ENCODE results near the gene SNRPB.

Gene SNRPB

DNA sequence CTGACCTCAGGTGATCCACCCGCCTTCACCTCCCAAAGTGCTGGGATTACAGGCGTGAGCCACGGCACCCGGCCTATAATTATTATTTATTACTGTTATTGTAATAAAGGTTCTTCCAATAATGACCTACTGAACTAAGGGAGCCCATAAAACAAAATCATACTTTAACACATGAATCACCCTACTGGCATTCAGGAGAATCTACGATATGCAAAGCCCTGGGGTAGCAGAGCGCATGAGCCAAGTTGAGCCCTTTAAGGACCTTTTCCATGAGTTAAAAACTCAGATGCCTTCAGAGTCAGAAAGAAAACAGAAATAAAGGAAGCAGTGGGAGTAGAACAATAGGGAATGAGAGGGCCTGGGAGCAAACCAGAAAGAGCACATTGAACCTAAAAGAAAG, 41.5 kb downstream of the SNRPB start:
- no peak for DNase-seq (ENCODE audit: low read depth)

DNA sequence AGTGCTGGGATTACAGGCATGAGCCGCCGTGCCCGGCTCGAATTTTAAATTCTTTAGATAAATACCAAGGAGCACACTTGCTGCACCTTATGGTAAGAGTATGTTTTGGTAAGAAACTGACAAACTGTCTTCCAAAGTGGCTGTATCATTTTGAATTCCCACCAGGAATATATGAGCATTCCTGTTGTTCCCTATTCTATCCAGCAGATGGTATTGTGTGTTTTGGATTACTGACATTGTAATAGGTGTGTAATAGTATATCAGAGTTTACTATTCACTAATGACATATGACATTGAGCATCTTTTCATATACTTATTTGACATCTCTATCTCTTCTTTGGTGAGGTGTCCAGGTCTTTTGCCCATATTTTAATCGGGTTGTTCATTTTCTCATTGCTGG, 49.3 kb downstream of the SNRPB start:
- no peak for DNase-seq (ENCODE audit: low read depth)

DNA sequence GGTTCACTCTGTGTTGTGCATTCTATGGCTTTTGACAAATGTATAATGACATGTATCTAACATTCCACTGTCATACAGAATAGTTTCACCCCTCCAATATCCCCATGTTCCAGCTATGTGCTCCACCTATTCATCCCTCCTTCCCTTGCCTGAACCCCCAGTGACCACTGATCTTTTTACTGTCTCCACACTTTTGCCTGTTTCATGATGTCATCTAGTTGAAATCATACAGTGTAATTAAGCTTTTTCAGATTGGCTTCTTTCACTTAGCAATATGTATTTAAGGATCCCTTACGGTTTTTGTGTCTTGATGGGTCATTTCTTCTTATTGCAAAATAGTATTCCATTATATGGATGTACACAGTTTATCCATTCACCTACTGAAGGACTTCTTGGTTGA, 50.1 kb downstream of the SNRPB start:
- DNase-seq (ENCODE audit: low read depth) = no peak

DNA sequence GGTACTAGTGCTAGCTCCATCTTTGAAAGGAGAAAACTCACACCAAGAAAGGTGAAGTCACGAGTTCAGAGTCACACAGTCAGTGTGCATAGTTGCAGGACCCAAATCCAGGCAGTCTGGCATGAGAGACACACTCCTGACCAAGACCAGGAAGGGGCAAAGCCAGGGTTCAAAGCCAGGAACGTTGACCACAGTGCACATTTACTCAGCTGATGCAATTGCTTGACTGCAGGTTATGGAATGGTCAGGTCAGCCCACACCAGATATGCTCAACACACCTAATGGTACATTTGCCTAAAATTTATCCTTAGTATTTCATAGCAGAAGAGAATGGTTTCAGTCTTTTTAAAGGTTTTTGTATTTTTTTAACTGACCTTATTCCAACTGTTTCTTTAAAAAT, 52.2 kb downstream of the SNRPB start:
- no peak for DNase-seq (ENCODE audit: low read depth)

DNA sequence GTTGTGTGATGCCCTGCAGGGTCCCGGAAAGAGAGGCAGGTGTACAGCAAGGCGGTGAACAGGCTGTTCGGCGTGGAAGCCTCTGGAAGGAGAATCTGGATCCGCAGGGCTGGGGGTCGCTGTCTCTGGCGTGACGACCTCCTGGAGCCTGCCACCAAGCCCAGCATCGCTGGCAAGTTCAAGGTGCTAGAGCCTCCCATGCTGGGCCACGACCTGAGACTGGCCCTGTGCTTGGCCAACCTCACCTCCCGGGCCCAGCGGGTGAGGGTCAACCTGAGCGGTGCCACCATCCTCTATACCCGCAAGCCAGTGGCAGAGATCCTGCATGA, 53.4 kb downstream of the SNRPB start:
- DNase-seq (ENCODE audit: low read depth) = no peak

DNA sequence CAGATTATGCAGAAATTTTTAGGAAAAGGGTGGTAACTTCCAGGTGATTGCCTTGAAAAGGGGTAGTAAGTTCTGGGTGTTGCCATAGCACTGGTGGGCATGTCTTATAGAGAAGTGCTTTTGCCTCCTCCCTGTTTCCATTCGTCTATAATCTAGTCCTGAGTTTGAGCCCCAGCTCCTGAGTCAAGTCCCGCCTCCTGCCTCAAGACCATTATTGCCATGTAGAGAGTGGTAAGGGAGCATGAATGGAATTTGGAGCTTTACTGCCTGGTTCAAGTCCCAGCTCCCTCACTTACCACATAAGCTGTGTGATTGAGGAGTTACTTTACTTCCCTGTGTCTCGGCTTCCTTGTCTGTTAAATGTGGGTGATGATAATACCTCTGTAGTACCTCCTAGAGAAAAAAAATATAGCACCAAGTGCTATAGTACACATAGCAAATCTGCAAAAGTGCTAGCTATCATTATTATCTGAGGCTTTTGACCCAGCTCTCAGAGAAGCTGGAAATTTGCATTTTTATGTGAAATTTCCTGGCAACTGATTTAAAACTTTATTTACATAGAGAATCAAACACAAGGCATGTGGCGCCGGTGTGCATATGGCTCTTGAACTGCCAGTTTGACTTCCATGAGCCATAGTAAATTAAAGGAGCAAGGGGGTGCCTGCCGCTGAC, 53.9 kb downstream of the SNRPB start:
- no peak for DNase-seq (ENCODE audit: low read depth)

Data from GM04504 (cell line).